GM12892 (cell line): ENCODE data around the gene PIGZ.

Experiments used
- POLR2A ChIP-seq: IDR thresholded peaks from 2 replicates; pipeline ENCODE4 v1.6.1; 2011; ENCODE audit warnings: low read depth, low read length, control low read depth
- POLR2AphosphoS5 ChIP-seq: IDR thresholded peaks from 2 replicates; pipeline ENCODE4 v1.6.1; 2011; ENCODE audit warnings: low read depth, low read length, control low read depth
- TAF1 ChIP-seq: IDR thresholded peaks from 2 replicates; pipeline ENCODE4 v1.6.1; 2011; ENCODE audit warnings: low read depth, mild to moderate bottlenecking, control low read depth, low read length, borderline replicate concordance

DNA sequence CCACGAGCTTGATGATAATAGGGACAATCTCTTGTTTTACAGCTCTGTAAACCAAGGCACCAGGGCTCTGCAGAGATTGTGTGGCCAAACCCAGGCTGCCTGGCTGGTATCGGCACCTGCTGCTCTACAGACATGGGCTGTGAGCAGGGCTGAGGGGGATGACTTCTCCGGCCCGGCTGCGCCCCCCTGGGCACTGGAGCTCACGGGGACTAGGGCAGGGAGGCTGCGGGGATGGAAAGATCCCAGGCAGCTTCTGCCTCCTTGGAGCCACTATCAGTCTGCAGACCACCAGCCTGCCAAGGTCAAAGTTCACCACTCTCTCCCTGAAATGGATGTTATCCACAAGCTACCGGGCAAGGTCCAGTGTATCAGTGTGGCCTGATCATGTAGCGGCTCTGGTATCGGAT is 22.0 kb upstream of the PIGZ start:
- TF ChIP-seq POLR2A (no peak), TAF1 (no peak), POLR2AphosphoS5 (no peak)
